ENCODE results near the gene CD302. TPM values are rescaled to one million over a fixed set of nuclear protein-coding genes. Genes with fewer than 3 reads are reported as not detected.

CD302 gene, protein sequence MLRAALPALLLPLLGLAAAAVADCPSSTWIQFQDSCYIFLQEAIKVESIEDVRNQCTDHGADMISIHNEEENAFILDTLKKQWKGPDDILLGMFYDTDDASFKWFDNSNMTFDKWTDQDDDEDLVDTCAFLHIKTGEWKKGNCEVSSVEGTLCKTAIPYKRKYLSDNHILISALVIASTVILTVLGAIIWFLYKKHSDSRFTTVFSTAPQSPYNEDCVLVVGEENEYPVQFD
- 0.19 TPM for polyA plus RNA-seq (2012; ENCODE audit: insufficient read depth, insufficient read length, low read depth)

DNA sequence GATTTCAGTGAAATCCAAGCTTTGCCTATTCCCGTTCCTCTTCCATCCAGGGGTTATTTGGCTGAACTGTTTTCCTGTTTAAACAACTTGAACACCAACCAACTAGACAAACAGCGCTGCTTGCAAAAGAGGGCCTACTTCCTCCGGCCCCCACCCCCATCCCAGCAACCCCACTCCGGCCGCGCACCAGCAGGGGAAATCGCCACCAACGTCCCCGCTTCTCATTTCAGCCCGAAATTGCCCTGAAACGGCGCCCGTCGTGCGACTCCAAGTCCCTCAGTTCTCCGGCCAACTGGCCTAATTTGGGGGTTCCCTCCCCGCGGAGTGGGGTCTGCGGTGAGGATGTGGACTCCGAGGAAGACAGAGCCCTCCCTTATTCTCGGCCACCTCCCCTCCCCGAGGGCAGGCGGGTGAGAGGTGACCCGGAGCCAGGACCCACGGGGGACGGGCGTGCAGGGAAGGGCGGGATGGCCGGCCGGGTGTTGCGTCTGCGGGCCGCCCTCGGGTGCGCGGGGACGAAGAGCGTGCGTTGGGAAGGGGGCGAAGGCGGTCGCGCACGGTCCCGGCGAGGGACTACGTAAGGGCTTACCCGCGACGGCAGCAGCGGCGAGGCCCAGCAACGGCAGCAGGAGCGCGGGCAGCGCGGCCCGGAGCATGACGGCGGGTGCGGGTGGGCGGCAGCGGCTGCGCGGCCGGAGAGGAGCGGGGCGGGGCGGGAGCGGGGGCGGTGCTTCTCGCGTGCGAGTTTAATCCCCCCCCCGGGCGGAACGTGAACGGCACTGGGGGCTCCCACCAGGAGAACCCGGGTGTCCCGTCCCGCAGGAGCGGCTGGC is at the start of gene CD302:
TSS of gene CD302 (minus strand) at position 666 of the 833 bp plus-strand sequence. CDS start at position 656, 10 bp downstream.
- Histone ChIP-seq H3K27me3 (peaks cover 15% of the 10 kb centered on the region), H3K4me1 (no peaks in the 10 kb centered on the region), H3K36me3 (no peaks in the 10 kb centered on the region), H3K4me3 (ENCODE audit: low read depth, low read length) (peak within 1 kb of the TSS; percentile 54), H3K9me3 (no peaks in the 10 kb centered on the region)
- TF ChIP-seq, protein P1, sequence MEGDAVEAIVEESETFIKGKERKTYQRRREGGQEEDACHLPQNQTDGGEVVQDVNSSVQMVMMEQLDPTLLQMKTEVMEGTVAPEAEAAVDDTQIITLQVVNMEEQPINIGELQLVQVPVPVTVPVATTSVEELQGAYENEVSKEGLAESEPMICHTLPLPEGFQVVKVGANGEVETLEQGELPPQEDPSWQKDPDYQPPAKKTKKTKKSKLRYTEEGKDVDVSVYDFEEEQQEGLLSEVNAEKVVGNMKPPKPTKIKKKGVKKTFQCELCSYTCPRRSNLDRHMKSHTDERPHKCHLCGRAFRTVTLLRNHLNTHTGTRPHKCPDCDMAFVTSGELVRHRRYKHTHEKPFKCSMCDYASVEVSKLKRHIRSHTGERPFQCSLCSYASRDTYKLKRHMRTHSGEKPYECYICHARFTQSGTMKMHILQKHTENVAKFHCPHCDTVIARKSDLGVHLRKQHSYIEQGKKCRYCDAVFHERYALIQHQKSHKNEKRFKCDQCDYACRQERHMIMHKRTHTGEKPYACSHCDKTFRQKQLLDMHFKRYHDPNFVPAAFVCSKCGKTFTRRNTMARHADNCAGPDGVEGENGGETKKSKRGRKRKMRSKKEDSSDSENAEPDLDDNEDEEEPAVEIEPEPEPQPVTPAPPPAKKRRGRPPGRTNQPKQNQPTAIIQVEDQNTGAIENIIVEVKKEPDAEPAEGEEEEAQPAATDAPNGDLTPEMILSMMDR (IDR thresholded peaks at IDR 0.05; ENCODE audit: low read depth, low read length), result no peak
- peak; percentile 39 for DNase-seq

DNA sequence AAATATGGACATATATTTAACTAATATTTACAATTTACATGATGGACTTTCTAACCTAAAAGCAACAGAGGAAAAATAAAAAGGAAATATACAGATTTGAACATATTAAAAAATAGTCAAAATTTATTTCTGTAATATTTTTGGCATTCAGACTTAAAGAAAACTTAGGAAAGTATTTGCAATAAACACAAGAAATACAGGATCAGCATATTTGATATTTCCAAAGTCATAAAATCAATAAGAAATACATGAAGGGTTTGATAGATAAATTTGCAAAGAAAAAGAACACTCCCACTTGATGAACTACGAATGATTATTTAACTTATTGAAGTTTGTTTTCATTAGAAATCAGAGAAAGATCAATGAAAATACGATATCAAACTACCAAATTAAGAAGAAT is 48.6 kb upstream of the CD302 start:
- Histone ChIP-seq H3K9me3 (no peaks in the 10 kb centered on the region), H3K36me3 (no peaks in the 10 kb centered on the region), H3K4me3 (ENCODE audit: low read depth, low read length) (no peak overlapping the region), H3K4me1 (no peaks in the 10 kb centered on the region), H3K27me3 (no peaks in the 10 kb centered on the region)
- TF ChIP-seq, protein P1 (IDR thresholded peaks at IDR 0.05; ENCODE audit: low read depth, low read length), result no peak
- DNase-seq, result no peak

DNA sequence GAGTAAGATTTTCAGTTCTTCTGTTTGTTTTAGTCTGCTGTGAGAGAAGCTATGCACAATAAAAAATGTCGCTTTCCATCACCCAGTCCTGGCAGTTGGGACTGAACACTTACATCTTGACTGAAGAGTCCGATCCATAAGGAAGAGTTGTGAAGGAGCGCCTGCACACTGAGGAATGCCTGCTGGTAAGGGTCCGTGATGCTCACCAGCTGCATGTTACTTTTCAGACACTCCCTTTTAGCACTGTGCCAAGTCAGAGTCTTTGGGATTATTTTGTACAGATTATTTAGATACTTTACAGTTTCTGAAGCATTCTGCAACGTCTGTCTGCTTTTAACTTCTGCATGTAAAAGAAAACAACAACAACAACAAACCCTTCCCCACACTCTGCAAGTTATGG is 42.6 kb upstream of the CD302 start:
- DNase-seq, result no peak
- TF ChIP-seq, protein P1 (IDR thresholded peaks at IDR 0.05; ENCODE audit: low read depth, low read length), result no peak
- no peak overlapping the region for H3K4me3 ChIP-seq (ENCODE audit: low read depth, low read length)

DNA sequence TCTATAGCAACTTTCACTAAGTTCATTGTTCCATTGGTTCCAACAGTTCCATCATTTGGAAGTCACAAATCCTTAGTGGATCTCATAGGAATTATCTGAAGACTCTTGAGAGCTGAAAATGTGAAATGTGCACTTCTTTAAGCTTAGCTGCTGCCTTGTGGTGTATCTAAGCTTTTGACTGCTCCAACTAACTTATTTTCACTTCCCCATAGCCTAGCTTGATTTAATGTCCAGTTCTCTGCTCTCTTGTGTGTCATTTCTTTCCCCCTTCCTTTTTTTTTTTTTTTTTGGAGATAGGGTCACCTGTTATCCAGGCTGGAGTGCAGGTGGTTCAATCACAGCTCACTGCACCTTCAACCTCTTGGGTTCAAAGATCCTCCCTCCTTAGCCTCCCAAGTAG is 34.9 kb upstream of the CD302 start:
- no peaks in the 10 kb centered on the region for H3K36me3 ChIP-seq
- DNase-seq, result no peak

More for the DNA sequence above, 42.6 kb upstream of the CD302 start:
- Histone ChIP-seq H3K4me1 (no peaks in the 10 kb centered on the region), H3K27me3 (no peaks in the 10 kb centered on the region), H3K36me3 (no peaks in the 10 kb centered on the region), H3K9me3 (no peaks in the 10 kb centered on the region)

DNA sequence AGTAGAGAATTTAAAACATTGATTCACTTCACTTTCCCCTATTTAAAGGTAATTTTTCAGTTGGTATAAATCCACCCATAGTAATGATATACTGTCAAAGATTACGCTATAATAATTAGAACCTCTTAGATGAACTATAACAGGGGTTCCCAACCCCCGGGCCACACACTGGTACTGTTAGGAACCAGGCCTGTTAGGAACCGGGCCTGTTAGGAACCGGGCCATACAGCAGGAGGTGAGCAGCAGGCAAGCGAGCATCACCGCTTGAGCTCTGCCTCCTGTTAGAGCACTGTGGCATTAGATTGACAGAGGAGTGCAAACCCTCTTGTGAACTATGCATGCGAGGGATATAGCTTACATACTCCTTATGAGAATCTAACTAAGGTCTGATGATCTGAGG is 34.0 kb upstream of the CD302 start:
- Histone ChIP-seq H3K36me3 (no peaks in the 10 kb centered on the region), H3K27me3 (no peaks in the 10 kb centered on the region), H3K4me1 (no peaks in the 10 kb centered on the region), H3K4me3 (ENCODE audit: low read depth, low read length) (no peak overlapping the region), H3K9me3 (no peaks in the 10 kb centered on the region)
- TF ChIP-seq, protein P1 (IDR thresholded peaks at IDR 0.05; ENCODE audit: low read depth, low read length), result no peak
- DNase-seq, result no peak

More for the DNA sequence above, 34.9 kb upstream of the CD302 start:
- Histone ChIP-seq H3K9me3 (no peaks in the 10 kb centered on the region), H3K27me3 (no peaks in the 10 kb centered on the region), H3K4me1 (no peaks in the 10 kb centered on the region), H3K4me3 (ENCODE audit: low read depth, low read length) (no peak overlapping the region)
- TF ChIP-seq, protein P1 (IDR thresholded peaks at IDR 0.05; ENCODE audit: low read depth, low read length), result no peak

DNA sequence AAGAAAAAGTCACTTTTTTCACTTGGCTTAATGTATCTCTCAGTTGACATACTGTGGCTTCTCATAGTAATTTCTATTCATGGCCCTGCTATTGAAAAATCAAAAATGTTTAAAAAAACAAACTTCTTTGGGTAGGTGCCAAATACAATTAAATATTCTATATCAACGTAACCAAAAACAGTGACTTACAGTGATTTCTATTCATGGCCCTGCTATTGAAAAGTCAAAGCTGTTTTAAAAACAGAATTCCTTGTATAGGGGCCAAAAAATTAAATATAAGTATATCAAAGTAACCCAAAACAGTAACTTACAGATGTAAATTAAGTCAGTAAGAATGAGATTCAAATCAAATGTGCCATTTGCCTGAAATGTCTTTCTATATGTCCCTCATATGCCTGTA is 31.4 kb upstream of the CD302 start:
- TF ChIP-seq, protein P1 (IDR thresholded peaks at IDR 0.05; ENCODE audit: low read depth, low read length), result no peak
- Histone ChIP-seq H3K9me3 (no peaks in the 10 kb centered on the region), H3K27me3 (no peaks in the 10 kb centered on the region), H3K36me3 (no peaks in the 10 kb centered on the region), H3K4me3 (ENCODE audit: low read depth, low read length) (no peak overlapping the region), H3K4me1 (no peaks in the 10 kb centered on the region)
- DNase-seq, result no peak

Measured in BE2C (cell line).